GM12873 (cell line): ENCODE data around the gene FAM114A2.

Experiments
- CTCF ChIP-seq: IDR thresholded peaks from 2 replicates; pipeline ENCODE4 v1.5.1; 2012; ENCODE audit warnings: low read depth, mild to moderate bottlenecking, moderate library complexity, low read length, control low read depth; ENCODE audit not compliant: insufficient read depth; ENCODE audit errors: missing control alignments

Gene FAM114A2

GRCh38 chr5:154077696-154078095 is 39.0 kb upstream of the FAM114A2 start:
- no peak for TF ChIP-seq CTCF

- TF ChIP-seq CTCF, result no peak
These were observed 37.7 kb upstream of the FAM114A2 start for GRCh38 chr5:154076240-154076922.

- peak; percentile 95 for TF ChIP-seq CTCF
These were observed 33.9 kb upstream of the FAM114A2 start for GRCh38 chr5:154072414-154073171.

- TF ChIP-seq CTCF, result no peak
These were observed 33.2 kb upstream of the FAM114A2 start for GRCh38 chr5:154071799-154072413.

GRCh38 chr5:154065971-154066370 is 27.3 kb upstream of the FAM114A2 start:
- TF ChIP-seq CTCF, result no peak

GRCh38 chr5:154063372-154063771 is 24.7 kb upstream of the FAM114A2 start:
- no peak for TF ChIP-seq CTCF

- TF ChIP-seq CTCF, result no peak
These were observed 21.9 kb upstream of the FAM114A2 start for GRCh38 chr5:154060606-154061005.
